Cortex of kidney (tissue), 1 donor: ENCODE measurements around the gene LRRC4B.

ENCODE experiments used
- DNase-seq: peaks from one replicate; lab custom pipeline; 2025; lab: John Stamatoyannopoulos, UW

Gene LRRC4B

GRCh38 chr19:50520822-50521465 lies 47.3 kb downstream of the LRRC4B start:
- no peak for DNase-seq

- DNase-seq: no peak
These were observed 49.1 kb downstream of the LRRC4B start for GRCh38 chr19:50519006-50519575.

GRCh38 chr19:50518091-50519005 lies 49.9 kb downstream of the LRRC4B start:
- no peak for DNase-seq

- DNase-seq: no peak
These were observed 50.5 kb downstream of the LRRC4B start for GRCh38 chr19:50517704-50518075.

GRCh38 chr19:50516964-50517703 lies 51.1 kb downstream of the LRRC4B start:
- no peak for DNase-seq

DNA sequence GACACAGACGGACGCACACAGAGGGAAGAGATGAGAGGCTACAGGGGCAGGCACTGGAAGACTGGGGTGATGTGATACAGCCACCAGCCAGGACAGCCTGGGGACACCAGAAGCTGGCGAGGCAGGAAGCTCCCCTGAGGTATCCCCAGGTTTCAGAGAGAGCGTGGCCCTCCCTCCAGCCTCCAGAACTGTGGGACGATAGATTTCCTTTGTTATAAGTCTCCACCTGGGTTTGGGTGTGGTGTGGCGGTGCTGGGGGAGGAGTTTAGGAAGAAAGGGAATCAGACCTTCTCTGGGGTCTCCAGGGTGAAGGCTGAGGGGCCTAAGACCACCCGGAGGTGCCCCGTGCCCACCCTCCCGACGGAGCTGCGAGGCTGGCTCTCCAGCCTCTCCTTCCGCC lies 51.8 kb downstream of the LRRC4B start:
- no peak for DNase-seq

DNA sequence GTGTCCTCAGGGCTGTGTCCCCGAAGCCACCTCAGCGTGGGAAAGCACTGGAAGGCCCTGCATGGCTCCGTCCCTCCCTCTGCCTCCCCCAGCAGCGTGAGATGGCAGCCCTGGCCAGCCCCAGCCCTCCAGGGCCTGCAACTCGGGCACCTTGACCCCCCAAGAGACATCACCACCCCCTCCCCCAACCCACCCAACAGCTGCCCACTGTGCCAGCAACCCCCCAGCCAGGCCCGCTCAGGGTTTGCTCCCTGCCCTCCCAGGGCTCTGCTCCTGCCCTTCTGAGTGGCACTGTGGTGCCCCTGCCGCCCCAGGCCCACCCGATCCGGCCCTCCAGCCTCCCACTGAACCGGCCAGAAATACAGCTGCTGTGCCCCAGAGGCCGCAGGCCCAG lies 53.1 kb downstream of the LRRC4B start:
- no peak for DNase-seq

DNA sequence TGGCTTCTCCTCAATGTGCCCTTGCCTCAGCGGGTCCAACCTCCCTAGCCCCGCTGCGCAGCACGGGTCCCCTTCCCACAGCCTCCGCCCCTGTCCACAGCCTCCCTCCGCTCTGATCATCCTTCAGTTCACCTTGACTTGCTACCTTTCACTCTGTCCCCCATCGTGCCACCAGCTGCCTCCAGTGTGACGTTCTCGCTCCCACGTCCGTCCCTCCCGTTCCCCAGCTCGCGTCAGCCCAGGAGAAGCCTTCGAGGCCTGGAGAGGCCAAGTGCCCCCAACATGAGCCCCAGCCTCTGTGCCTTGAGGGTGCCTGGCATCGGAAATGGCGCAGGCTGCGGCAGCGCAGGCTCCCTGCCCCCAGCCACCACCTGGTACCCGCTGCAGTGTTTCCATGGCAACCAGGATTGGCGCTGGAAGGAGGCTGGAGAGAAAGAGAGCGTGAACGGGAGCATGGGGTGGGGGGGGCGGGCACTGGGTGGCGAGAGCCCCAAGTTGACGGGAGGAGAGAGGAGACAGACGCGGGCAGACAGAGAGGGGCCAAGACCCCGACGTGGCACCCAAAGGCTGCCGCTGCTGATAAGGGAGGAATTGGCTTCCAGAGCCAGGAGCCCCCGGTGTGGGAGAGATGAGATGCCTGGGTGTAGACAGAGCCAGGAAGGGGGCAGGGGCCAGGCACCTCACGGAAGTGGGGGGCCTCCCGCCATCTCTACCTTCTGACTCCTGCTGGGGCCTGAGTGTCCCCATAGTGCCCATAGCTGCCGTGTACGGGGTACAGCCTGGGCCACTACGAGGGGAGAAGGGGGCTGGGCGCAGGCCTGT lies 53.7 kb downstream of the LRRC4B start:
- no peak for DNase-seq

- no peak for DNase-seq
These were observed 54.4 kb downstream of the LRRC4B start, which contains the start of gene ASPDH for GRCh38 chr19:50513746-50514345. Gene ASPDH, minus strand, starts transcription at chr19:50513913. Its CDS starts 90 bp downstream, at chr19:50513823.

GRCh38 chr19:50512999-50513745 lies 55.1 kb downstream of the LRRC4B start:
- DNase-seq: no peak

GRCh38 chr19:50512112-50512998 lies 55.9 kb downstream of the LRRC4B start:
- DNase-seq: no peak

- DNase-seq: peak; percentile 88
These were observed 57.0 kb downstream of the LRRC4B start, which contains the start of gene JOSD2 for GRCh38 chr19:50511069-50511822. Gene JOSD2, minus strand, starts transcription at chr19:50511191. Its CDS starts 760 bp downstream, at chr19:50510431.

DNA sequence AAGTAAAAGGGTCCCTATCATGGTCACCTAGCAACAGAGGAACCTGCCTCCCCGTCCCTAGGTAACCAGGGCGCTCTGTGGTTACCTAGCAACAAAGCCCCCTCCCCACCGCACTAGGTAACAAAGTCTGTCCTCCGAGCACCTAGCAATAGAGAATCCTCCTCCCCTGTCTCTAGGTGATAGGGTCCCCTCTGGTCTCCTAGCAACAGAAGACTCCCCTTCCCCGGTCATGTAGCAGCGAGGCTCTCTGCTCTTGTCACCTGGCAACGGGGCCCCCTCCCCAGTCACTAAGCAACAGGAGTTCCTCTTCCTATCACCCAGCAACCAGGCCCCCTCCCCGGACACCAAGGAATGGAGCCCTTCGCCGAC lies 57.6 kb downstream of the LRRC4B start:
- no peak for DNase-seq

DNA sequence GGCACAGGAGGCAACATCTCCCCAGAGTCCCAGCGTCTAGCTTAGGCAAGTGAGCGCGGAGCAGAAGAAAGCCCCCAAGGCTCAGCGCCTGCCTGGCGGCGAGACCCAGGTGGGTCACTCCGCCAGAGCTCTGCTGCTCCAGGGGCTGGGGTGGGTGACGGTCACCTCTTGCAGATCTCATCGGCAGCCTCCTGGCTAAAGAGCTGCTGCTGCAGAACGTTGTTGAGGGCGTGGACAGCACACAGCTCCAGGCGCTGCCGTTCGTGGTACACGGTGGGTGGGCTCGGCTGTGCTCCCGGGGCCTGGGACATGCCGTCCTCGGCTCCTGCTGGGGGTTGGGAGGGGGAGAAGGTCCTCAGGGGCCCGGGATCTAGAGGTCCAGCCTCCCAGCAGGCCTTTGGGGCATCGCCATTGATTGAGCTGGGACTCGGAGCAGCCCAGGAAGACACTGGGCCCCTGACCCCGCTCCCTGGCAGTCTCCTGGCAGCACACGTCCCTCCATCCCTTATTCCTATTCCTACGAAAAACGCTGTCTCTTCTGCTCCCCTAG lies 58.0 kb downstream of the LRRC4B start:
- no peak for DNase-seq

GRCh38 chr19:50509366-50509765 lies 58.9 kb downstream of the LRRC4B start:
- no peak for DNase-seq

- no peak for DNase-seq
These were observed 59.4 kb downstream of the LRRC4B start for GRCh38 chr19:50508843-50509190.

DNA sequence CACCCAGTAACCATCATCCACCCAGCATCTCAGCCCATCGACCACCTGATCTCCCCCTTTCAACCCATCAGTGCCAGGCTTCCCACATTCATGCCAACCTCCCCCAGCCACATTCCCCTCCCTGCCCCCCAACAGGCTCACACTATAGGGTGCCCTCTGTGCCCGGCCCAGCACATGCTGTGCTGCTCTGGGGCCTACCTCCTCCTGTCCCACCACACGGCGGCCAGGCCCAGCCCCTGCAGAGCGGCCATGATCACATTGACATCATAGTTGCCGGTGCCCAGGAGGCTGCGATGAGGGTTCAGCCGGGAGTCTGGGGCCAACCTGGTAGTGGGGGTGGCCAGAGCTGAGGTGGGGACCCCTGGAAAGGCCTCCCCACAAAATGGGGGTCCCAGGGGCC lies 60.9 kb downstream of the LRRC4B start:
- DNase-seq: no peak

- DNase-seq: no peak
These were observed 61.5 kb downstream of the LRRC4B start for GRCh38 chr19:50506700-50507099.
